Measurements from ENCODE around the gene IQSEC1. TPM values are rescaled to one million over a fixed set of nuclear protein-coding genes. Genes with fewer than 3 reads are reported as not detected.

The IQSEC1 gene
- total and polyA plus RNA-seq, 10 of the 15 experiments (the other 5 are each of a cell fraction or from before 2014, with no cell fraction given), result 0.92 to 55.2 (median 8.5) TPM

DNA sequence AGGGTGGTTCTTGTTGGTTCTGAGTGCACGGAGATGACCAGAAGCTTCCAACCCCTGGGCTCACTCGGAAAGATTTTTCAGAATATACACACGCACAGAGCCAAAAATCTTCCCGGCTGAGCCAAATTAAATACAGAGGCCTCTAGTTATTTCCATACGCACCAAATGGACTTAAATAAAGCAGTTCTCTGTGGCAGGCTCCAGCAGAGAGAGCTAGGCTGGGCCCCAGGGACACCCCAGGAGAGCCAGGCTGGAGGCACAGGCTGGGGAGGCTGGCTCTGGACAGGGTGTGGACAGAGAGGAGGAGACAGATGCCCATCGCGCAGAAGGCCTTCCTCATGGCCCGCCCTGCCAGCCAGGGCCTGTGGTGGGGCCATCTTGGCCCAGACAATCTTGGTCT, 115.9 kb downstream of the IQSEC1 start:
- in situ Hi-C loops (cut with MboI) (no loop called here), intact Hi-C loops (cut with micrococcal nuclease; ENCODE audit: unreplicated experiment) (no loop called here)
- BruUV-seq (replicated peaks), result no TSS peak
- no peak for DNase-seq (ENCODE audit: low read depth, low spot score)
- Histone ChIP-seq H3K4me3 (no peak overlapping the region), H3K9me3 (replicated peaks; ENCODE audit: control insufficient read depth, insufficient read depth, low read length) (no peaks in the 10 kb centered on the region), H3K27ac (ENCODE audit: control insufficient read depth, insufficient read depth) (no peak overlapping the region), H3K79me2 (ENCODE audit: control insufficient read depth, insufficient read depth, low read length) (peaks cover 59% of the 10 kb centered on the region), H4K20me1 (ENCODE audit: control insufficient read depth, insufficient read depth) (peaks cover 16% of the 10 kb centered on the region), H3K9ac (ENCODE audit: control insufficient read depth, insufficient read depth, low read length) (no peak overlapping the region), H2AFZ (ENCODE audit: control insufficient read depth, low read depth, low read length) (no peak overlapping the region), H3K4me2 (ENCODE audit: control insufficient read depth, insufficient read depth) (no peak overlapping the region), H3K36me3 (ENCODE audit: control insufficient read depth in 2 of 2, insufficient read depth in 2 of 2, low read length in 1 of 2) (peaks cover 0 to 1% of the 10 kb centered on the region in 2 experiments; a peak in 3 of 4 replicates), H3K4me1 (ENCODE audit: control insufficient read depth, insufficient read depth, low read length) (peaks cover 32% of the 10 kb centered on the region), H3K27me3 (replicated peaks in 1 of 2; ENCODE audit: control insufficient read depth in 2 of 2, insufficient read depth in 2 of 2, low read length in 1 of 2) (no peaks in the 10 kb centered on the region)
- TF ChIP-seq, protein P1, sequence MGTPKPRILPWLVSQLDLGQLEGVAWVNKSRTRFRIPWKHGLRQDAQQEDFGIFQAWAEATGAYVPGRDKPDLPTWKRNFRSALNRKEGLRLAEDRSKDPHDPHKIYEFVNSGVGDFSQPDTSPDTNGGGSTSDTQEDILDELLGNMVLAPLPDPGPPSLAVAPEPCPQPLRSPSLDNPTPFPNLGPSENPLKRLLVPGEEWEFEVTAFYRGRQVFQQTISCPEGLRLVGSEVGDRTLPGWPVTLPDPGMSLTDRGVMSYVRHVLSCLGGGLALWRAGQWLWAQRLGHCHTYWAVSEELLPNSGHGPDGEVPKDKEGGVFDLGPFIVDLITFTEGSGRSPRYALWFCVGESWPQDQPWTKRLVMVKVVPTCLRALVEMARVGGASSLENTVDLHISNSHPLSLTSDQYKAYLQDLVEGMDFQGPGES (IDR thresholded peaks at IDR 0.05), result no peak
- no peak for TF ChIP-seq MTA2 (IDR thresholded peaks at IDR 0.05; ENCODE audit: low read depth)
- TF ChIP-seq MEF2A (IDR thresholded peaks at IDR 0.05; ENCODE audit: insufficient read depth, low read depth, low read length), result no peak
- no peak for TF ChIP-seq CEBPZ (IDR thresholded peaks at IDR 0.05; ENCODE audit: low read depth, low read length)
- TF ChIP-seq GATAD2B (conservative IDR thresholded peaks at IDR 0.05; ENCODE audit: low read depth), result no peak
- no peak for TF ChIP-seq WRNIP1 (IDR thresholded peaks at IDR 0.05; ENCODE audit: borderline replicate concordance, low read depth, low read length)
- TF ChIP-seq RELA (IDR thresholded peaks at IDR 0.05; ENCODE audit: borderline replicate concordance, partially characterized antibody), result no peak
- TF ChIP-seq, protein P2, sequence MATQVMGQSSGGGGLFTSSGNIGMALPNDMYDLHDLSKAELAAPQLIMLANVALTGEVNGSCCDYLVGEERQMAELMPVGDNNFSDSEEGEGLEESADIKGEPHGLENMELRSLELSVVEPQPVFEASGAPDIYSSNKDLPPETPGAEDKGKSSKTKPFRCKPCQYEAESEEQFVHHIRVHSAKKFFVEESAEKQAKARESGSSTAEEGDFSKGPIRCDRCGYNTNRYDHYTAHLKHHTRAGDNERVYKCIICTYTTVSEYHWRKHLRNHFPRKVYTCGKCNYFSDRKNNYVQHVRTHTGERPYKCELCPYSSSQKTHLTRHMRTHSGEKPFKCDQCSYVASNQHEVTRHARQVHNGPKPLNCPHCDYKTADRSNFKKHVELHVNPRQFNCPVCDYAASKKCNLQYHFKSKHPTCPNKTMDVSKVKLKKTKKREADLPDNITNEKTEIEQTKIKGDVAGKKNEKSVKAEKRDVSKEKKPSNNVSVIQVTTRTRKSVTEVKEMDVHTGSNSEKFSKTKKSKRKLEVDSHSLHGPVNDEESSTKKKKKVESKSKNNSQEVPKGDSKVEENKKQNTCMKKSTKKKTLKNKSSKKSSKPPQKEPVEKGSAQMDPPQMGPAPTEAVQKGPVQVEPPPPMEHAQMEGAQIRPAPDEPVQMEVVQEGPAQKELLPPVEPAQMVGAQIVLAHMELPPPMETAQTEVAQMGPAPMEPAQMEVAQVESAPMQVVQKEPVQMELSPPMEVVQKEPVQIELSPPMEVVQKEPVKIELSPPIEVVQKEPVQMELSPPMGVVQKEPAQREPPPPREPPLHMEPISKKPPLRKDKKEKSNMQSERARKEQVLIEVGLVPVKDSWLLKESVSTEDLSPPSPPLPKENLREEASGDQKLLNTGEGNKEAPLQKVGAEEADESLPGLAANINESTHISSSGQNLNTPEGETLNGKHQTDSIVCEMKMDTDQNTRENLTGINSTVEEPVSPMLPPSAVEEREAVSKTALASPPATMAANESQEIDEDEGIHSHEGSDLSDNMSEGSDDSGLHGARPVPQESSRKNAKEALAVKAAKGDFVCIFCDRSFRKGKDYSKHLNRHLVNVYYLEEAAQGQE (IDR thresholded peaks at IDR 0.05; ENCODE audit: low read depth, low read length), result no peak
- TF ChIP-seq MAX (IDR thresholded peaks at IDR 0.05; ENCODE audit: low read depth, low read length), result no peak
- no peak for TF ChIP-seq STAT1 (conservative IDR thresholded peaks at IDR 0.05)
- TF ChIP-seq BCL11A (IDR thresholded peaks at IDR 0.05; ENCODE audit: low read depth, low read length), result no peak
- no peak for TF ChIP-seq TCF7 (IDR thresholded peaks at IDR 0.05; ENCODE audit: borderline replicate concordance)
- TF ChIP-seq CEBPB (IDR thresholded peaks at IDR 0.05; ENCODE audit: borderline replicate concordance in 1 of 2, low read depth in 2 of 2, low read length in 2 of 2), result no peak
- TF ChIP-seq MXI1 (IDR thresholded peaks at IDR 0.05; ENCODE audit: low read depth, low read length), result no peak
- no peak for ATAC-seq
- ChIA-PET RAD21 (ENCODE audit: unreplicated experiment) (interaction anchor here (0.6 kb wide), 1 partner anchor 65 kb away, joined by 3 read pairs; no protein-coding TSS in a partner anchor), SMC1A (ENCODE audit: uncharacterized antibody, unreplicated experiment) (interaction anchor here (0.7 kb wide), 1 partner anchor 9 kb away, joined by 4 read pairs; no protein-coding TSS in a partner anchor), POLR2A (no interaction called here), CTCF (interaction anchor here (0.7 kb wide), 1 partner anchor 90 kb away, joined by 3 read pairs; no protein-coding TSS in a partner anchor)
- WGBS (ENCODE audit: insufficient coverage, insufficient replicate concordance, low lambda C conversion rate, missing lambda C conversion rate), result 92% methylated on average over 8 of the region's 8 CpGs
- no peak for FAIRE-seq

All from GM12878 (cell line).